ENCODE measurements around the gene MDM4. TPM values are rescaled to one million over a fixed set of nuclear protein-coding genes. Genes with fewer than 3 reads are reported as not detected.

Gene MDM4
- total RNA-seq, 1 experiment from 2014 or later = 49.6 TPM

- H3K27me3 ChIP-seq (ENCODE audit: insufficient read depth, low read length) = no peaks in the 10 kb centered on the region
- H3K56ac ChIP-seq (ENCODE audit: insufficient read length, low read depth, low read length) = no peak overlapping the region
- no peak overlapping the region for H3K4ac ChIP-seq (ENCODE audit: low read depth, low read length)
- no peak overlapping the region for H3K23ac ChIP-seq (ENCODE audit: insufficient read length, low read depth, low read length)
- no peak overlapping the region for H2AK5ac ChIP-seq (ENCODE audit: insufficient read length, low read length)
- no peak overlapping the region for H2BK12ac ChIP-seq (ENCODE audit: insufficient read length, low read depth, low read length)
- H3K27me3 Mint-ChIP-seq (ENCODE audit: low read depth) = peaks cover 8% of the 10 kb centered on the region
- no peak overlapping the region for H2BK120ac ChIP-seq (ENCODE audit: low read depth, low read length, poor library complexity, severe bottlenecking)
- peaks cover 5% of the 10 kb centered on the region in 2 experiments; a peak in 3 of 5 replicates for H3K9me3 Mint-ChIP-seq
- H4K8ac ChIP-seq (replicated peaks; ENCODE audit: insufficient read length, low read depth, low read length) = no peak overlapping the region
- no peak overlapping the region for H4K91ac ChIP-seq (ENCODE audit: insufficient read length, low read depth, low read length)
- peaks cover 0 to 2% (median 0%) of the 10 kb centered on the region in 3 experiments; a peak in 1 of 7 replicates for H3K36me3 Mint-ChIP-seq (ENCODE audit: insufficient read depth in 1 of 3, low read depth in 3 of 3)
- no CpG with 5 or more reads among the region's 7 CpGs for WGBS (ENCODE audit: extremely low coverage, insufficient read length, low lambda C conversion rate)
- H3K27ac ChIP-seq (ENCODE audit: insufficient read length, low read depth, low read length) = no peak overlapping the region
- H3K79me1 ChIP-seq (ENCODE audit: insufficient read depth, low read depth, low read length, poor library complexity, severe bottlenecking) = no peaks in the 10 kb centered on the region
- H3K4me2 ChIP-seq (ENCODE audit: insufficient read depth, insufficient read length, low read length) = no peak overlapping the region
- no peak overlapping the region for H3K9ac ChIP-seq (ENCODE audit: extremely low read depth, insufficient read length, low read length)
- peaks cover 10 to 11% of the 10 kb centered on the region in 2 experiments for H3K4me1 Mint-ChIP-seq
- no peak overlapping the region for H3K18ac ChIP-seq (ENCODE audit: insufficient read length, low read depth, low read length)
- no peaks in the 10 kb centered on the region for H4K20me1 ChIP-seq (ENCODE audit: control insufficient read depth, insufficient read depth, insufficient read length)
- H2BK15ac ChIP-seq (ENCODE audit: low read depth, low read length) = no peak overlapping the region
- DNase-seq = no peak
- H3K9me3 ChIP-seq (ENCODE audit: control insufficient read depth, low read depth, low read length) = no peaks in the 10 kb centered on the region
- no peak overlapping the region for H2BK5ac ChIP-seq (ENCODE audit: insufficient read length, low read length)
- no peak overlapping the region for H2BK20ac ChIP-seq (ENCODE audit: low read depth, low read length, poor library complexity, severe bottlenecking)
- TF ChIP-seq CTCF (conservative IDR thresholded peaks at IDR 0.05) = peak; percentile 92
- H2AFZ ChIP-seq (ENCODE audit: low read length) = peak overlapping the region; percentile 14
- H3K79me2 ChIP-seq (ENCODE audit: insufficient read depth, low read length) = no peaks in the 10 kb centered on the region
- H3T11ph ChIP-seq (ENCODE audit: low read length) = no peak overlapping the region
- no peaks in the 10 kb centered on the region for H3K23me2 ChIP-seq (ENCODE audit: insufficient read length, low read depth, low read length, poor library complexity, severe bottlenecking)
- no peak overlapping the region for H3K14ac ChIP-seq (ENCODE audit: insufficient read depth, low read length)
- no peaks in the 10 kb centered on the region for H3K4me1 ChIP-seq (ENCODE audit: insufficient read depth, low read length)
- no peak overlapping the region for H4K5ac ChIP-seq (ENCODE audit: insufficient read length, low read depth, low read length)
- H3K27ac Mint-ChIP-seq = peak overlapping the region in 1 of 3 experiments; percentile 76; a peak in 3 of 7 replicates
- H3K4me3 Mint-ChIP-seq = peak overlapping the region in 1 of 2 experiments; percentile 18; a peak in 2 of 5 replicates
These were observed 12.9 kb upstream of the MDM4 start for GRCh38 chr1:204503122-204503912.

Data from H9 (cell line).